Prostate gland (tissue), 2 donors: ENCODE results near the gene DNAAF8. TPM values are rescaled to one million over a fixed set of nuclear protein-coding genes. Genes with fewer than 3 reads are reported as not detected.

Experiments used
- DNase-seq: peaks from one replicate; pipeline ENCODE4 v3.0.0-alpha.2; 2019; ENCODE audit warnings: low spot score
- H3K27ac ChIP-seq, 2 donors: fragments of 200-600 bp; sonication (generic); 2 replicates each; pipeline ENCODE4 v1.5.1; 2017 to 2019
- H3K27me3 ChIP-seq: fragments of 200-600 bp; sonication (generic); replicated peaks from 2 replicates; pipeline ENCODE4 v1.5.1; 2019; ENCODE audit not compliant: insufficient read depth
- H3K36me3 ChIP-seq, 2 donors: fragments of 200-600 bp; sonication (generic); 1 replicate in 1 of 2; 2 replicates in 1 of 2; pipeline versions ENCODE4 v1.5.1 to v1.8.1; 2017 to 2019
- H3K4me1 ChIP-seq: fragments of 200-600 bp; sonication (generic); replicated peaks from 2 replicates; pipeline ENCODE4 v1.5.1; 2019
- H3K4me3 ChIP-seq, 2 donors: fragments of 200-600 bp; sonication (generic); 2 replicates each; pipeline ENCODE4 v1.5.1; 2017 to 2019
- H3K9me3 ChIP-seq: fragments of 200-600 bp; sonication (generic); 2 replicates; pipeline ENCODE4 v1.5.1; 2017
- POLR2A ChIP-seq: fragments of 450-650 bp; IDR thresholded peaks from one replicate; pipeline ENCODE4 v1.6.1; 2016; ENCODE audit warnings: antibody characterized with exemption, mild to moderate bottlenecking
- POLR2AphosphoS5 ChIP-seq: sonication (generic); formaldehyde crosslinking; IDR thresholded peaks from one replicate; pipeline ENCODE4 v1.6.1; 2017; ENCODE audit warnings: antibody characterized with exemption
- WGBS: methylation state at CpG from one replicate; pipeline ENCODE4 v1.1.5; 2018; 5-methylcytosine and 5-hydroxymethylcytosine counted together
- intact Hi-C: fragments of 100-400 bp; cut with DNase I; formaldehyde crosslinking; loops from one replicate; pipeline ENCODE4 v1.14.2; 2022
- total RNA-seq, 2 donors: library from RNA; depleted of rRNA; stranded (reverse); fragments of >200 nt; gene quantifications; one replicate each; pipeline ENCODE4 v1.1.0, GENCODE V29; 2016
- TF ChIP-seq, protein P1 (sequence below), 4 experiments: fragments of 200-600 bp in 2 of 4; fragments of 450-650 bp in 2 of 4; sonication (generic) in 2 of 4; IDR thresholded peaks; 1 replicate in 3 of 4; 2 replicates in 1 of 4; pipeline ENCODE4 v1.5.1; 2016 to 2019; ENCODE audit warnings: antibody characterized with exemption in 4 of 4, mild to moderate bottlenecking in 2 of 4, moderate library complexity in 2 of 4

DNAAF8 gene
- total RNA-seq, 2 donors from 2014 or later: 7.1 to 21.9 TPM

DNA sequence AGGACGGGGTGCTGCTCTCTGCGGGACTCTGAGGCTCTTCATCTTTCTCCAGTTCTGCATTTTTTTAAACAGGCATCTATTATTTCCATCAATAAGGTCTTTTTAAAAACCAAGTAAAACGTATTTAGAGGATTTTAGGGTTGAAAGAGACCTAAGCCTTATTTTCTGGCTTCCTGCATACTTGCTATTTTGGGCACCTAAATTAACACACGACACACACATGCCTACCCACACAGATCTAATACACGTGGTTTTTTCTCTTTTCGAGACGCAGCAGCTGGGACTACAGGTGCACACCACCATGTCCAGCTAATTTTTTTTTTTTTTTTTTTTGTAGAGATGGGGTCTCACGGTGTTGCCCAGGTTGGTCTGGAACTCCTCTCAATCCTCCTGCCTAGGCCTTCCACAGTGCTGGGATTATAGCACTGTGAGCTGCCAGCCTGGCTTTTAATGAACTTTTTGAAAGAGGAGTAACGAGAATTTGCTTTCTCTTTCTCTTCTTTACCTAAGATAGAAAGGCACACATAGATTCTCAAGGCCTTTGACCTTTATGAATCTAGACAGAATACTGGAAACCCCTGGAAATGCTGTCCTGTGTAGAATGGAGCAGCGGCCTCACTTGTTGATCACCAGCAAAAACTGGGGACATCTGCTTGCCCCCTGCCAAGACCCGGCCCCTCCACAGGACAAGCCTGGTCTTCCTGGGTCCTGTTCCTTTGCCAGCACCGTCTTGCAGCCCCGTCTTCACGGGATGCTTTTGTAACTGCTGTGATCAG, 13.8 kb downstream of the DNAAF8 start:
- TF ChIP-seq POLR2A (no peak), POLR2AphosphoS5 (no peak)
- TF ChIP-seq, protein P1, sequence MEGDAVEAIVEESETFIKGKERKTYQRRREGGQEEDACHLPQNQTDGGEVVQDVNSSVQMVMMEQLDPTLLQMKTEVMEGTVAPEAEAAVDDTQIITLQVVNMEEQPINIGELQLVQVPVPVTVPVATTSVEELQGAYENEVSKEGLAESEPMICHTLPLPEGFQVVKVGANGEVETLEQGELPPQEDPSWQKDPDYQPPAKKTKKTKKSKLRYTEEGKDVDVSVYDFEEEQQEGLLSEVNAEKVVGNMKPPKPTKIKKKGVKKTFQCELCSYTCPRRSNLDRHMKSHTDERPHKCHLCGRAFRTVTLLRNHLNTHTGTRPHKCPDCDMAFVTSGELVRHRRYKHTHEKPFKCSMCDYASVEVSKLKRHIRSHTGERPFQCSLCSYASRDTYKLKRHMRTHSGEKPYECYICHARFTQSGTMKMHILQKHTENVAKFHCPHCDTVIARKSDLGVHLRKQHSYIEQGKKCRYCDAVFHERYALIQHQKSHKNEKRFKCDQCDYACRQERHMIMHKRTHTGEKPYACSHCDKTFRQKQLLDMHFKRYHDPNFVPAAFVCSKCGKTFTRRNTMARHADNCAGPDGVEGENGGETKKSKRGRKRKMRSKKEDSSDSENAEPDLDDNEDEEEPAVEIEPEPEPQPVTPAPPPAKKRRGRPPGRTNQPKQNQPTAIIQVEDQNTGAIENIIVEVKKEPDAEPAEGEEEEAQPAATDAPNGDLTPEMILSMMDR (IDR thresholded peaks at IDR 0.05): no peak

DNA sequence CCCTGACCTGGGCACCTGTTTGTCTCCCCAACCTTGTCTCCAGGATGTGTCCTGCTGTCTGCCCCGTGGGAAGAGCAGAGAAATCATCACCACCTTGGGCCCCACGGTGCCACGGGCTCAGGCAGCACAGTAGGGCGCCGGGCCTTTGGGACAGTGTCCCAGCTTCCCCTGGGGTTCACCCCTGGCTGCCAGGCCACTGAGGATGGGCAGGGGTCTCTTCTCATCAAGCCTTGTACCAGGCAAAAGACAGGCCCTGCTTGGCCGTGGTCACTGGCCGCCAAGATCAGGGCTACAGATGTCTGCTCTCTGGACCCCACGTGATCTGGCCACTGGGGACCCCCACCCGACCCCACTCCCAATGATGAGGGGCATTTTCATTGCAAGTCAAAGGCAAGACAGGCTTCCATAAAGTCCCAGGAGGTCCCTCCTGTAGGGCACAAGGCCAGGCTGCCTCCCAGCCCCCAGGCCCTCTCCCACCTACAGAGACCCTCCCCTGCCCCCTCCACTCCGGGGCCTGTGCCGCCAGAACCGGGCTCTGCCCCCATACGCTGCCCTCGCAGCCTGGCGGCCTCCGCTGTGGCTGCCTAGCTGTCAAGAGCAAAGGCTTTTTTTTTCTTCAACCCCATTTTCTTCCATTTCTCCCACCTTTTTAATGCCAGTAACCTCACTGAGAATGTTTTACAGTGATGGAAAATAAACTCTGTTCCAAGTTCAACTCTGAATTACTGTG, 14.5 kb downstream of the DNAAF8 start:
- H3K4me1 ChIP-seq: no peaks in the 10 kb centered on the region
- intact Hi-C loops: no loop called here
- TF ChIP-seq, protein P1 (IDR thresholded peaks at IDR 0.05): no peak
- no peak for TF ChIP-seq POLR2AphosphoS5
- 92% methylated on average over 16 of the region's 16 CpGs for WGBS
- H3K9me3 ChIP-seq: no peaks in the 10 kb centered on the region
- H3K27me3 ChIP-seq: no peaks in the 10 kb centered on the region
- no peak overlapping the region for H3K4me3 ChIP-seq
- peaks cover 10 to 20% of the 10 kb centered on the region in 2 donors for H3K36me3 ChIP-seq
- DNase-seq: no peak
- no peak overlapping the region for H3K27ac ChIP-seq

More for the DNA sequence above, 13.8 kb downstream of the DNAAF8 start:
- Histone ChIP-seq H3K9me3 (no peaks in the 10 kb centered on the region), H3K27me3 (no peaks in the 10 kb centered on the region), H3K27ac (no peak overlapping the region), H3K4me1 (no peaks in the 10 kb centered on the region), H3K4me3 (no peak overlapping the region), H3K36me3 (peaks cover 10 to 19% of the 10 kb centered on the region in 2 donors)
- WGBS: 74% methylated on average over 14 of the region's 14 CpGs
- intact Hi-C loops: no loop called here
- no peak for DNase-seq

DNA sequence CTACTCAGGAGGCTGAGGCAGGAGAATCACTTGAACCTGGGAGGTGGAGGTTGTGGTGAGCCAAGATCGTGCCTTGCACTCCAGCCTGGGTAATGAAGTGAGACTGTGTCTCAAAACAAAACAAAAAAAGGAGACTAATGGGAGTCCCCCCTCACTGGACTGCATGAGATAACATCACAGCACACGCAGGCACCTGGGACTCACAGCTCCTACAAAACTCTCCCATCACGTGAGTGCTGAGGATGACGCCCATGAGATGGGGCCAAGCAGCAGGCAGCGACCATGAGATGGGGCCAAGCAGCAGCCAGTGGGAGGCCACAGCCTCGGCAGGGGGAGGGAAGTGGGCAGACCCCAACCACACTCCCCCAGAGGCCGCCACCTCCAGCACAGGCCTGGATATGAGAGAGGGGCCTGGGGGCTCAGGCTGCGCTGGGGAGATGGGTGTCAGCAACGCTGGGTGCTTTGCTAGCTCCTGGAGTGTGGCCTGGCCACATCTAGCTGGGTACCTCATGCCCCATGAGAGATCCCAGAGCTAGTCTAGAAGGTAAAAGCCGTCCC, 15.4 kb downstream of the DNAAF8 start:
- no peak for TF ChIP-seq POLR2AphosphoS5
- TF ChIP-seq, protein P1 (IDR thresholded peaks at IDR 0.05): no peak
- no peak for TF ChIP-seq POLR2A
- Histone ChIP-seq H3K27ac (no peak overlapping the region), H3K36me3 (peaks cover 10 to 20% of the 10 kb centered on the region in 2 donors), H3K27me3 (no peaks in the 10 kb centered on the region), H3K4me3 (no peak overlapping the region), H3K4me1 (no peaks in the 10 kb centered on the region), H3K9me3 (no peaks in the 10 kb centered on the region)
- no peak for DNase-seq
- 85% methylated on average over 10 of the region's 10 CpGs for WGBS
- intact Hi-C loops: no loop called here

DNA sequence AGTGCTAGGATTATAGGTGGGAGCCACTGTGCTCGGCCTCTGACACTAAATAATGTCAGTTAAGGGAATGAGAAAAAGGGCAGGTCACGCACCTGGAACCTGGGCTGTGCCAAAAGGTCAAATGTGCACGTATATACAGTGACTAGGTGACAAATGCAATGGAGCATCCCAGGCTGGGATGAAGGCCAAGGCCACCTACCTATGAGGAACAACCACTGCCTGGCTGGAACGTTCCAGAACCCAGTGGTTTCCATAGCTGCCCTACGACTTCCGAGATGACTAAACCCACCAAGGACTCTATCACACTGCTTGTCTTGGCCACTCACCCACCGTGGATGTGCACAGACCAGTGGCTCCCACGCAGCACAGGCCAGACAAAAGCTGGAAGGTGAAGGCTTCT, 16.6 kb downstream of the DNAAF8 start:
- Histone ChIP-seq H3K36me3 (peaks cover 10 to 20% of the 10 kb centered on the region in 2 donors), H3K4me1 (no peaks in the 10 kb centered on the region), H3K4me3 (no peak overlapping the region), H3K27me3 (no peaks in the 10 kb centered on the region), H3K27ac (no peak overlapping the region), H3K9me3 (no peaks in the 10 kb centered on the region)
- DNase-seq: no peak
- intact Hi-C loops: no loop called here
- TF ChIP-seq, protein P1 (IDR thresholded peaks at IDR 0.05): no peak
- TF ChIP-seq POLR2A (no peak), POLR2AphosphoS5 (no peak)
- 84% methylated on average over 8 of the region's 8 CpGs for WGBS
